ENCODE measurements around the gene UTP3.
"Not testable (repeated sequence)": the region's sequence is repeated elsewhere in the genome, so short reads cannot be mapped to it uniquely, and the experiment has no call there.

UTP3 gene

GRCh38 chr4:70660106-70660505 lies 28.2 kb upstream of the UTP3 start:
- TF ChIP-seq CTCF (IDR thresholded peaks at IDR 0.05): no peak
- DNase-seq (ENCODE audit: low spot score): no peak
- Histone ChIP-seq H3K4me3 (no peak overlapping the region), H3K27ac (no peak overlapping the region)

GRCh38 chr4:70661309-70661922 lies 26.9 kb upstream of the UTP3 start:
- not testable (repeated sequence) for DNase-seq (ENCODE audit: low spot score); H3K27ac ChIP-seq; H3K4me3 ChIP-seq

- DNase-seq (ENCODE audit: low spot score): no peak
- no peak within 1 kb of the TSS for H3K27ac ChIP-seq
- TF ChIP-seq CTCF (IDR thresholded peaks at IDR 0.05): no peak
- no peak within 1 kb of the TSS for H3K4me3 ChIP-seq
Observed at GRCh38 chr4:70666369-70666768, 22.0 kb upstream of the UTP3 start, which contains the start of gene JCHAIN. TSS of gene JCHAIN (minus strand) at chr4:70666508. CDS start at chr4:70666490, 18 bp downstream.

GRCh38 chr4:70667740-70668535 lies 20.4 kb upstream of the UTP3 start:
- Histone ChIP-seq H3K4me3 (no peak overlapping the region), H3K27ac (no peak overlapping the region)
- no peak for DNase-seq (ENCODE audit: low spot score)
- TF ChIP-seq CTCF (IDR thresholded peaks at IDR 0.05): no peak

GRCh38 chr4:70670332-70671014 lies 17.9 kb upstream of the UTP3 start:
- Histone ChIP-seq H3K27ac (no peak overlapping the region), H3K4me3 (no peak overlapping the region)
- DNase-seq (ENCODE audit: low spot score): no peak
- TF ChIP-seq CTCF (IDR thresholded peaks at IDR 0.05): no peak

GRCh38 chr4:70671091-70671490 lies 17.2 kb upstream of the UTP3 start:
- Histone ChIP-seq H3K27ac (no peak overlapping the region), H3K4me3 (no peak overlapping the region)
- TF ChIP-seq CTCF (IDR thresholded peaks at IDR 0.05): no peak
- no peak for DNase-seq (ENCODE audit: low spot score)

- TF ChIP-seq CTCF (IDR thresholded peaks at IDR 0.05): no peak
- no peak overlapping the region for H3K27ac ChIP-seq
- DNase-seq (ENCODE audit: low spot score): no peak
- no peak overlapping the region for H3K4me3 ChIP-seq
Observed at GRCh38 chr4:70674191-70674590, 14.1 kb upstream of the UTP3 start.

Data from coronary artery (tissue), 2 donors.